HTERT RPE-1 (cell line): Measurements from ENCODE around the gene RECQL.
"Not testable (repeated sequence)": the region's sequence is repeated elsewhere in the genome, so short reads cannot be mapped to it uniquely, and the experiment has no call there.

Experiments used
- in situ Hi-C: fragments of 300-500 bp; cut with MboI; formaldehyde crosslinking; loops from 4 replicates; pipeline ENCODE4 v1.14.3; 2020; ENCODE audit warnings: low sequenced_read_pairs

RECQL gene

GRCh38 chr12:21429994-21430393 lies 71.4 kb downstream of the RECQL start:
- in situ Hi-C loops, result no loop called here

GRCh38 chr12:21428241-21428640 lies 73.2 kb downstream of the RECQL start:
- in situ Hi-C loops, result no loop called here

GRCh38 chr12:21419009-21419699 lies 82.3 kb downstream of the RECQL start:
- in situ Hi-C loops, result not testable (repeated sequence)
